OCI-M2 (cell line): ENCODE data around the gene COL24A1.
"Not testable (repeated sequence)": the region's sequence is repeated elsewhere in the genome, so short reads cannot be mapped to it uniquely, and the experiment has no call there.

Experiments used
- DNase-seq: peaks from one replicate; lab custom pipeline; 2025; ENCODE audit not compliant: unreplicated experiment; lab: John Stamatoyannopoulos, UW

Gene COL24A1

GRCh38 chr1:85998105-85998855, 158.3 kb downstream of the COL24A1 start:
- no peak for DNase-seq

- no peak for DNase-seq
These were observed 163.8 kb downstream of the COL24A1 start for GRCh38 chr1:85992791-85993190.

GRCh38 chr1:85991261-85991660, 165.3 kb downstream of the COL24A1 start:
- no peak for DNase-seq

- DNase-seq = no peak
These were observed 171.9 kb downstream of the COL24A1 start for GRCh38 chr1:85984636-85985035.

GRCh38 chr1:85983316-85983715, 173.3 kb downstream of the COL24A1 start:
- DNase-seq = no peak

GRCh38 chr1:85976516-85977205, 179.9 kb downstream of the COL24A1 start:
- DNase-seq = no peak

GRCh38 chr1:85975912-85976371, 180.6 kb downstream of the COL24A1 start:
- no peak for DNase-seq

GRCh38 chr1:85962457-85962856, 194.1 kb downstream of the COL24A1 start:
- DNase-seq = no peak

- DNase-seq = no peak
These were observed 198.8 kb downstream of the COL24A1 start for GRCh38 chr1:85957760-85958159.

- DNase-seq = not testable (repeated sequence)
These were observed 201.4 kb downstream of the COL24A1 start for GRCh38 chr1:85955218-85955617.

- DNase-seq = no peak
These were observed 204.1 kb downstream of the COL24A1 start for GRCh38 chr1:85952460-85952859.

GRCh38 chr1:85947186-85947585, 209.4 kb downstream of the COL24A1 start:
- DNase-seq = no peak

- DNase-seq = no peak
These were observed 212.6 kb downstream of the COL24A1 start for GRCh38 chr1:85943945-85944344.

- DNase-seq = no peak
These were observed 213.0 kb downstream of the COL24A1 start for GRCh38 chr1:85943526-85943925.

- no peak for DNase-seq
These were observed 215.8 kb downstream of the COL24A1 start for GRCh38 chr1:85940656-85941306.

GRCh38 chr1:85938829-85939228, 217.7 kb downstream of the COL24A1 start:
- no peak for DNase-seq

- DNase-seq = no peak
These were observed 220.1 kb downstream of the COL24A1 start for GRCh38 chr1:85936470-85936869.

- no peak for DNase-seq
These were observed 220.5 kb downstream of the COL24A1 start for GRCh38 chr1:85936057-85936456.

GRCh38 chr1:85935234-85935633, 221.3 kb downstream of the COL24A1 start:
- no peak for DNase-seq

- DNase-seq = no peak
These were observed 222.1 kb downstream of the COL24A1 start for GRCh38 chr1:85934516-85934915.

- DNase-seq = no peak
These were observed 222.6 kb downstream of the COL24A1 start for GRCh38 chr1:85933961-85934360.

GRCh38 chr1:85911742-85912141, 244.8 kb downstream of the COL24A1 start:
- DNase-seq = no peak
